DND-41 (cell line): ENCODE measurements around the gene NRXN3.

ENCODE experiments used
- ATAC-seq: fragments of 200-7000 bp; cut with Tn5 transposase; 3 replicates; pipeline ENCODE4 v1.9.1; 2021; ENCODE audit warnings: low read depth; ENCODE audit not compliant: insufficient read depth
- DNase-seq: peaks from one replicate; pipeline ENCODE4 v3.0.0-alpha.2; 2020
- H2AFZ ChIP-seq: 2 replicates; pipeline ENCODE4 v1.6.0; 2012; ENCODE audit warnings: low read depth, low read length
- H3K27ac ChIP-seq: 2 replicates; pipeline ENCODE4 v1.5.1; 2012; ENCODE audit warnings: low read length, inconsistent platforms
- H3K27me3 ChIP-seq: fragments of 200-600 bp; sonication (generic); 2 replicates; pipeline ENCODE4 v1.6.0; 2012; ENCODE audit warnings: low read length, mild to moderate bottlenecking, inconsistent platforms; ENCODE audit not compliant: insufficient read depth, poor library complexity
- H3K36me3 ChIP-seq: 2 replicates; pipeline ENCODE4 v1.5.1; 2012; ENCODE audit warnings: low read length, inconsistent platforms; ENCODE audit not compliant: insufficient read depth
- H3K4me1 ChIP-seq: 2 replicates; pipeline ENCODE4 v1.5.1; 2012; ENCODE audit warnings: mild to moderate bottlenecking, low read length; ENCODE audit not compliant: insufficient read depth
- H3K4me2 ChIP-seq: 2 replicates; pipeline ENCODE4 v1.6.0; 2012; ENCODE audit warnings: mild to moderate bottlenecking, moderate library complexity, low read length, inconsistent platforms; ENCODE audit not compliant: insufficient read depth
- H3K4me3 ChIP-seq, 2 experiments: fragments of 200-600 bp in 1 of 2; shearing (Covaris generic) in 1 of 2; 2 replicates each; pipeline ENCODE4 v1.5.1; 2012 to 2016; ENCODE audit warnings: inconsistent platforms in 2 of 2, low read length in 2 of 2, mild to moderate bottlenecking in 2 of 2, low read depth in 1 of 2, moderate library complexity in 1 of 2
- H3K79me2 ChIP-seq: 2 replicates; pipeline ENCODE4 v1.6.0; 2012; ENCODE audit warnings: low read length, inconsistent platforms; ENCODE audit not compliant: insufficient read depth
- H3K9ac ChIP-seq: 2 replicates; pipeline ENCODE4 v1.6.0; 2012; ENCODE audit warnings: low read depth, mild to moderate bottlenecking, inconsistent platforms, low read length, moderate library complexity
- H3K9me3 ChIP-seq: 2 replicates; pipeline ENCODE4 v1.5.1; 2012; ENCODE audit warnings: low read length, moderate library complexity, mild to moderate bottlenecking, inconsistent platforms; ENCODE audit not compliant: insufficient read depth, severe bottlenecking
- H4K20me1 ChIP-seq: 2 replicates; pipeline ENCODE4 v1.6.0; 2012; ENCODE audit warnings: low read length; ENCODE audit not compliant: insufficient read depth
- CTCF ChIP-seq: IDR thresholded peaks from 2 replicates; pipeline ENCODE4 v1.5.1; 2012; ENCODE audit warnings: borderline replicate concordance, low read length, moderate library complexity, mild to moderate bottlenecking; ENCODE audit not compliant: poor library complexity, severe bottlenecking; ENCODE audit errors: extremely low read depth
- EZH2 ChIP-seq: IDR thresholded peaks from 3 replicates; pipeline ENCODE4 v1.6.1; 2012; ENCODE audit warnings: borderline replicate concordance, low read depth, mild to moderate bottlenecking, moderate library complexity, low read length, inconsistent platforms; ENCODE audit not compliant: severe bottlenecking

The NRXN3 gene

DNA sequence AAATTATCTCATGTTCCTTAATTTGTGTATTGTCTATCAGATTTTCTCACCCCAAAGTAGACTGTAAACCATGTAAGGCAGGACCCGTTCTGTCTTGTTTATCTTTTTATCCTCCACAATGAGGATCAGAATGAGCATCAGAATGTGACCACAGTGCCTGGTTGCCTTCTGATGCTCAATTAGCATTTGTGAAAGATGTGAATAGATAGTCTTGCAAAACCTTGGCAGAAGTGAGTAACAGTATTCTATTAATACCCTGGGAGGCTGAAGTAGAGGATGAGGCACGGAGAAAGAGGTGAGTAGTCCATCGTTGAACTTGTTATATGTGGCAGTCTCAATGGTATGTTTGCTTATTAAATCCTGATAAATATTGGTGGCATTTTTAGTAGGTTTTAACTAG is 781.4 kb downstream of the NRXN3 start:
- H3K9ac ChIP-seq, result no peak overlapping the region
- no peaks in the 10 kb centered on the region for H3K4me1 ChIP-seq
- H3K27me3 ChIP-seq, result peaks cover 13% of the 10 kb centered on the region
- H3K36me3 ChIP-seq, result no peaks in the 10 kb centered on the region
- no peak overlapping the region for H3K4me2 ChIP-seq
- no peaks in the 10 kb centered on the region for H3K9me3 ChIP-seq
- no peaks in the 10 kb centered on the region for H4K20me1 ChIP-seq
- H2AFZ ChIP-seq, result no peak overlapping the region
- no peaks in the 10 kb centered on the region for H3K79me2 ChIP-seq
- H3K4me3 ChIP-seq, result no peak overlapping the region
- TF ChIP-seq CTCF, result no peak
- TF ChIP-seq EZH2, result no peak
- DNase-seq, result no peak
- no peak overlapping the region for H3K27ac ChIP-seq
- ATAC-seq, result no peak

DNA sequence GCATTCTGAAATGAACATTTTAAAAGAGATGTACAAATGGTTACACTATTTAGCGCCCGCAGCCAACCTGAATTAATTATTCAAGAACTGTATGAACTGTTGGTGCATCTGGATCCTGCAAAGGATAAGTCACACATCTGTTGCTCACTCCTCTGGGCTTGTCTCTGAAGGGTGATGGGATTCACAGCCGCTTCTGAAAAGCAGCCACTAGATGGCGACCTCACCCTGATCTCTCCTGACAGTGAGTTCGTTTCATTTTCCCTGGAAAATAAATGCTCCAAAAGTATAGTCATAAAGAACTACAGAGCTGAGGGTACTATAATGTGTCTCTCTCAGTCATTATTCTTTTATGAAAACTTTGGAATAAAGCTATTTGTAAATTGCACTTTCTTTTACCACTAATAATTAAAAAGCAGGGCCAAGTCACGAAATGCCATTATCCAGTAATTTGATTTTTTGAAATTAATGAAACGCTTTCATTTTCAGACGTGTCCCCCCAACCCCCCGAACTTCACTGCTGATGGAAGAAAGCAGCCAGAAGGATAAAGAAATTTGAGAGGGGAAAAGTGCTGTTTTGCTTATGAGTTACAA is 789.6 kb downstream of the NRXN3 start:
- Histone ChIP-seq H3K4me1 (no peaks in the 10 kb centered on the region), H3K79me2 (no peaks in the 10 kb centered on the region), H3K4me2 (no peak overlapping the region), H2AFZ (no peak overlapping the region), H3K27me3 (no peaks in the 10 kb centered on the region), H3K9me3 (no peaks in the 10 kb centered on the region), H3K4me3 (no peak overlapping the region), H3K27ac (no peak overlapping the region), H3K36me3 (no peaks in the 10 kb centered on the region), H4K20me1 (no peaks in the 10 kb centered on the region), H3K9ac (no peak overlapping the region)
- DNase-seq (peak; percentile 65), ATAC-seq (peak; percentile 84)
- TF ChIP-seq EZH2 (no peak), CTCF (peak; percentile 92)

GRCh38 chr14:78967111-78967809 is 797.1 kb downstream of the NRXN3 start:
- H3K4me2 ChIP-seq, result no peak overlapping the region
- H2AFZ ChIP-seq, result no peak overlapping the region
- no peak for ATAC-seq
- no peaks in the 10 kb centered on the region for H3K4me1 ChIP-seq
- no peaks in the 10 kb centered on the region for H3K36me3 ChIP-seq
- TF ChIP-seq EZH2 (no peak), CTCF (no peak)
- H3K9ac ChIP-seq, result no peak overlapping the region
- H3K27ac ChIP-seq, result no peak overlapping the region
- no peaks in the 10 kb centered on the region for H3K9me3 ChIP-seq
- H3K27me3 ChIP-seq, result no peaks in the 10 kb centered on the region
- H4K20me1 ChIP-seq, result no peaks in the 10 kb centered on the region
- no peaks in the 10 kb centered on the region for H3K79me2 ChIP-seq
- no peak for DNase-seq
- H3K4me3 ChIP-seq, result no peak overlapping the region
